OCI-LY3 (cell line): ENCODE measurements around the gene ANOS1.

Source experiments
- EZH2phosphoT487 ChIP-seq: fragments of 200-600 bp; shearing (Covaris generic); IDR thresholded peaks from 2 replicates; pipeline ENCODE4 v1.6.1; 2018; ENCODE audit warnings: antibody characterized with exemption, mixed run types, low read depth
- TF ChIP-seq, protein P1 (sequence below): fragments of 200-600, 300-600 bp; sonication (generic); IDR thresholded peaks from 2 replicates; pipeline ENCODE4 v1.5.1; 2014; ENCODE audit warnings: antibody characterized with exemption, low read length, low read depth

DNA sequence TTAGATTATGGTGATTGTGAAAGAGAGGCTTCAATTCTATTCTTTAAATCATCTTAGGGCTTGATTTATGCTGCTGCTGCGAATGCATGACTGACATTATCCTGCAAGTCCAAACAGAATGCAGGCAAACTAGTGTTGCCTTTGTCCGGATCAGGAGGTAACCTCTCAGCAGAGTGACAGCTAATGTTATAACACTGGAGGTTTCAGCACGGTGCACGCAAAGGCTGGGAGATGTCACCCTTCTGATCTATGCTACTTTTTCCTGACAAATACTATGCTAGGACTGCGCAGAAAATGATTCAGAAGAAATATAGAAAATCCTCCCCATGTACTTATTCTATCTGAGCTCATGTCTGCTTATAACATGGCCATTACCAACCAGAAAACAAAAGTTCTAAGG, 48.2 kb downstream of the ANOS1 start:
- TF ChIP-seq, protein P1, sequence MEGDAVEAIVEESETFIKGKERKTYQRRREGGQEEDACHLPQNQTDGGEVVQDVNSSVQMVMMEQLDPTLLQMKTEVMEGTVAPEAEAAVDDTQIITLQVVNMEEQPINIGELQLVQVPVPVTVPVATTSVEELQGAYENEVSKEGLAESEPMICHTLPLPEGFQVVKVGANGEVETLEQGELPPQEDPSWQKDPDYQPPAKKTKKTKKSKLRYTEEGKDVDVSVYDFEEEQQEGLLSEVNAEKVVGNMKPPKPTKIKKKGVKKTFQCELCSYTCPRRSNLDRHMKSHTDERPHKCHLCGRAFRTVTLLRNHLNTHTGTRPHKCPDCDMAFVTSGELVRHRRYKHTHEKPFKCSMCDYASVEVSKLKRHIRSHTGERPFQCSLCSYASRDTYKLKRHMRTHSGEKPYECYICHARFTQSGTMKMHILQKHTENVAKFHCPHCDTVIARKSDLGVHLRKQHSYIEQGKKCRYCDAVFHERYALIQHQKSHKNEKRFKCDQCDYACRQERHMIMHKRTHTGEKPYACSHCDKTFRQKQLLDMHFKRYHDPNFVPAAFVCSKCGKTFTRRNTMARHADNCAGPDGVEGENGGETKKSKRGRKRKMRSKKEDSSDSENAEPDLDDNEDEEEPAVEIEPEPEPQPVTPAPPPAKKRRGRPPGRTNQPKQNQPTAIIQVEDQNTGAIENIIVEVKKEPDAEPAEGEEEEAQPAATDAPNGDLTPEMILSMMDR, result no peak
- no peak for TF ChIP-seq EZH2phosphoT487
